Stimulated activated CD8-positive, alpha-beta memory T cell treated with anti-CD3 and anti-CD28 coated beads, Interleukin-4, amount 100 ng/mL, for 1 hour (primary cell): ENCODE results near the gene ERICH2.
"Not testable (repeated sequence)": the region's sequence is repeated elsewhere in the genome, so short reads cannot be mapped to it uniquely, and the experiment has no call there.

ENCODE experiments used
- DNase-seq, 2 donors: peaks; one replicate each; pipeline ENCODE4 v3.0.0-alpha.2; 2020; ENCODE audit warnings: low read depth in 2 of 2, low spot score in 1 of 2

The ERICH2 gene, protein sequence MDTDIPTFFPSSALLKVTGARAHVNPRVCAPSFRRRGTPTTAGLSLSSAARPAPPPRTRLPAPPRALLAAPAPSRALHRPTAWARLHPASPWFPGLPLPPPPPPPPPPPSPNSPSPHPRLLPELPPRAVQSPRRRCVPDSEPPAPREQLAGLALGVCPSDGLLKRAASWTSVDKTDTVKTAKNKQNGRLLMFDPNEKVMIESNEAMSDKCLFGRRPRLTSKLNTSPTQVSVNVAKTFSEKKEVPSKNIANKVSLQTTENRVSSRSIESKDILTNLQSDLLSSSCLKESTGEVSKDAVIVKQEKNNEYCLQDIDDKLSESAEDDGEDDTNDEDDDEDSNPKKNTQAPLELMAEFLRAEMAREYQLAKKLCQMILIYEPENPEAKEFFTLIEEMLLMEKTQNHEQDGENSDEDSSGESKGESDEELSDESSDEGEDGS

DNA sequence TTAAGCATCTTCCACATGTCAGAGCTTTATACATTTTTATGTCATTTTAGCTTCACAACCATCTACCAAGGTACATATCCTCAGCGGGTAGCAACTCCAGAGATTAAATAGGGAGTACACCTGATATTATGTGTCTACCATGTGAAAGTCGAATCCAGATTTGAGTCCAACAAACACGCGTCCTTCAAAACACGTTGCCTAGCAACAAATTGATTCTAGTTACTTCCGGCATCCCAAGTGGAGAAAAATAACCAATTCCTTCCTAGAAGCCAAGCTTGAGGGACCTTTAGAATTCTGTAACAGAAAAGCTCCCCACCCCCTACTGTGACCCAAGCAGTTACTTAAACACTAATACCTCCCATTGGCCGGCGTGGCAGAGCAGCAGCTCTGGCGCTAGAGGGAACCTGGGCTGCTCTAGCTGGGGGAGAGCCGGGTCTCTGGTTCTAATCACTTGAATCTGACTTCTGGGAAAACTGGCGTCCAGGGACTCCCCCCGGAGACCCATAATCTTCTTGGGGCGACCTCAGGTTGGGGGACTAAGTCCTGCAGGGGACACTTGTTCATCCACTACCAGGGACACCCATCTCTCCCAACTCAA lies at the start of gene ERICH2:
TSS of gene ERICH2 (plus strand) at position 371 of the 598 bp plus-strand sequence. CDS start 304 bp downstream, outside the sequence.
- DNase-seq, result no peak

DNA sequence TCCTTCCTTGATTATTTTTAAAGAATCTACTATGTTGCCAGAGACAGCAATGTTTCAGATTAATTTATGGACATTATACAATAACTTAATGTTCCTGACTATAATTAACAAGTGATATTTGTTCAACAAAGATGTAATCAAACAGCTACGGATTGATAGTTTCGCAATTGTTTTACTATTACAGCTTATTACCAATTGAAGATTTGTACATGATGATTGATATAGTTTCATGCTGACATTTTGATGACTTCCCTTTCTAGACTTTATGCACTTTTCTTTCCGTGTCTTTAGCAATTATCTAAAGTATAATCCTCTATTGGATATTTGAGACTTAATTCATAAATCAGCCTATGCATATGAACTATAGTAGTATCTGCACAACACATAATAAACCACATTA lies 48.5 kb upstream of the ERICH2 start:
- no peak for DNase-seq

DNA sequence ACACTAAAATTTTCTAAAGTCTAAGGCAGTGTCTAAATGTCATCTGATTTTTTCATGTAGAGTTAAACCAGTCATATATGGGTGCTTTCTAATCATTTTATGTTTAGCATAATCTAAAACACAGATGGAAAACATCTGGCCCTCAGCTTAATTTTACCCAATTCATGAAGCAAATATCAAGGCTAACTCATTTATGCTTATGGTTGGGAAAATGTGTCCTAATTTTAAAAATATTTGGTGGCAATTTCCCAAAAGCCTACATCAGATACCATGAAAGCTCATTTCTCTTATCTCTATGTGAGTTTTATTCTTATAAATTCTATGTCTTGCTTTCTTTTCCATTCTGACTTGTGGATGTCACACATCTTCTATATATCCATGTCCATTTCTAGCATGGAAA lies 47.9 kb upstream of the ERICH2 start:
- DNase-seq, result no peak

DNA sequence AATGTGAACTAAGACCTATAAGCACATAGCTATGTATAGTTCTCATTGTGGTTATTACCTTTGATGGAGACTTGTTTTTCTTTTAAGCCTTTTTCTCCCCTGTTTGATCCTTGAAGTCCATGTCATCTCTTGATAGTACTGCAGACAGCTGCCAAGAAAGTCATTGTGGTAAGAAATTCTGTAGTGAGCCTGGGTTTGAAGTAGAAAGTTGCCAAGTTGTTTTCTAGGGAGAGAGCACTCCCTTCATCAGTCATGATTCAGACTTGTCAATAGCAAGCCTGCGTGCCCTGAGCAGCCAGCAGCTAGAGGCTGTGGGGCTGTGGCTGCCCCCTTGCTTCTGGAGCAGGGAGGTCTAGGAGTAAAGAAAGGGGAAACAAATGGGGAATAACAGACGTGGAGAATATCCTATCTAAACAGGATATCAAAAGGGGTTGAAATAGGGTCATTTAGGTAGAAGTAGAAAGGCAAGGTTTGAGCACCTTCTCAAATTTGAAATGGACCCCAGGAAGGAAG lies 46.7 kb upstream of the ERICH2 start:
- DNase-seq, result no peak

DNA sequence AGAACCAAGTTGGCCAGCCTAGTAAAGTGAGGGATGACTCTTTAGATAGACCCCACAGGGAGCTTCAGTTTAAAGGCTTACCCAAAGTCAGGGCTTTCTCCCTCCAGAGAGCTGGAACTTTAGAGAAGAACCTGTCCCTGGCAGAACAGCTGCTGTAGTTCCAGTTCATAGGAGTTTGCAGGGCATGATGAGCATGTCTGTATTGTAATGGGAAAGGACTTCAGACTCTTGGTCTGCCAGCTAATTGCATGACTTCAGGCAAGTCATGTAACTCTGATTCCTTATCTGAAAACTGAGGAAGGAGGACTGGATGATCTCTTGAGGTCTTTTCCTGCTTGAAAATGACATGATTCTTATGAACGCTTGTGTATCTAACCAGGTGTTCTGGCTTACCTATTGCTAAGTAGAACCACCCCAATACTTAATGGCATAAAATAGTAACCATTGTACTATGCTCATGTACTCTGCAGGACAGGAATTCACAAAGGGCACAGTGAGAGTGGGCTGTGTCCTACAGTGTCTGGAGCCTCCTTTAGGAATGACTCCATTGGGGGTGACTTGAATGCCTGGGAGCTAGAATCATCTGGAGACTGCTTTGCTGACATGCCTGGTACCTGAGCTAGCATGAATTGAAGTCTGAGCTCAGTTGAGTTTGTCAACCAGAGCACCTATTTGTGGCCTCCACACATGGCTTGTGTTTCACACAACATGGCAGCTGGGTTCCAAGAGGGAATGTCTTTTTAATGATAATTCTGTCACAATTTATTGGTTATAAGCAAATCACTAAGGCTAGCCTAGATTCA lies 36.2 kb upstream of the ERICH2 start:
- DNase-seq, result no peak

DNA sequence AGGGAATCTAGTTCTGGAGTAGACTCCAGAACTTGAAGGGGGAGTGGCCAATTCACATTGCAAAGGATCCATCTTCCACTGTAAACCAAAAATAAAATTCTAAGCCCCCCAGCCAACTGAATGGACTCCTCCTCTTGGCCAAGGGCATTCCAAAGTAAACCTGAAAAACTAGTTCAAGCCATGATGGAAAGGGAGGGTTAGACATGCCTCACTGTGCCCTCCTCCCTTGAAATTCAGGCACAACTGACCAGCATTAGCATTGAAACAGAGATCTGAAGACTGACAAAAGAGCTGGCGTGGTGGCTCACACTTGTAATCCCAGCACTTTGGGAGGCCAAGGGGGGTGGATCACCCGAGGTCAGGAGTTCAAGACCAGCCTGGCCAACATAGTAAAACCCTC lies 35.6 kb upstream of the ERICH2 start:
- not testable (repeated sequence) for DNase-seq

DNA sequence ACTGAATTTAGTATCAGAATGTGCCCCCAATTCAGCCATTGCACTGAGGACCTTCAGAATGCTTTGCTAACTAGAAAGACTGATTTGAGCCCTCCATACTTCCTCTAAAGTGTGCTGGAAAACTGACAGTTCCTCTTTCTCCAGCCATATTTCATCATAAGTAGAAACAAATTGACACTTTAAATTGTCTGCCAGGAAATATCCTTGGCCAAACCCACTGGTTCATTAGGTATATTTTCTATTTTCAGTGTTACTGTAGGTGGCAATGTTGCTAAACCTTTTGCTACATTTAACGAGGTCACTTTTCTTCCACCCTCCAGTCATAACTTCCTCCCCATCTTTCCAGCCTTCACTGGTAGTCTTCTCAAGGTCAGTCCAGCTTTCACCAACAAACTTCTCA lies 33.5 kb upstream of the ERICH2 start:
- no peak for DNase-seq

DNA sequence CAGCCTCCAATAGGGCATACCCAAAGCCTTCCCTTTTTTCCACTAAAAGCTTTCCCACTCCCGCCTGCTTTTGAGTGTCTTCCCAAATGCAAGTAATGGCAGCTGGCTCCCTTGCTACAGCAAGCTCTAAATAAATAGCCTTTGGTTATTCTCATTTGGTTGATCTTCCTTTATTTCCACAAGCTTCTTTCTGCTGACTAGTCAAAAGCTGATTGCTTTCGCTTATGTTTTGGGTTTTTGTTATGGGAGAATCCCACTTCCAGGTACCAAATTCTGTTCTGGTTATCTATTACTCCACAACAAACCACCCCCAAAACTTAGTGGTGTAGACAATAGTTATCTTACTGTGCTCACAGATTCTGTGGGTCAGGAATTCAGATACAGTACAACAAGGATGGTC lies 32.8 kb upstream of the ERICH2 start:
- no peak for DNase-seq

DNA sequence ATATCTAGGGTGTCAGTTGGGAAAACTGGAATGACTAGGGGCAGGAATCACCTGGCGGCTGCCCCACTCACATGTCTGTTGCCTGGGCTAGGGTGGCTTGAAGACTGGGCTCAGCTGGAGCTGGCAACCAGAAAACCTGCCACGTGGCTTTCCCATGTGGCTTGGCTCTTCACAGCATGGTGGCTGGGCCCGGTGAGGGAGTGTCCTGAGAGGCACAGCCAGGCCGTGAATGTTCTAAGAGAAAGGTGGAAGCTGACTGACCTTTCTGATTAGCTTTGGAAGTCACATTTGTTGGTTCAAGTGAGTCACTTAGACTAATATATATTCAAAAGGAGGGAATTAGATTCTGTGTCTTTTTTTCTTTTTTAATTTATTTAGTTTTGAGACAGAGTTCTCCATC lies 32.4 kb upstream of the ERICH2 start:
- no peak for DNase-seq

DNA sequence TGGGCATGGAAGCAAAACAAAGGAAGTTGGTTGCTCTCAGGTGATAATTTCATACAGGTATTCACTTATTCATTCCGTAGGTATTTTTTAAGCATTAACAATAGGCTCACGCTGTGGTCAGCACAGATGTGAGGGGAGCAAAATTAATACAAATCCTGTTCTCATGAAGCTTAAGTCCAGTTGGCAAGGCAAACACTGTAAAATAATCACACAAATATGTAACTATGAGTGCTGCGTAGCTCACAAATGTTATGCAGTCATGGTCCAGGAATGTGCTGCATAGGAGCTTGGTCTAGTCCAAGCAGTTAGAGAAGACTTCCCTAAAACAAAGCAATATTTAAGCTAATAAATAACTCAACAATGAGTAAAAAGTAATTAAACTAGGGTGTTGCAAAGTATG lies 31.1 kb upstream of the ERICH2 start:
- no peak for DNase-seq

DNA sequence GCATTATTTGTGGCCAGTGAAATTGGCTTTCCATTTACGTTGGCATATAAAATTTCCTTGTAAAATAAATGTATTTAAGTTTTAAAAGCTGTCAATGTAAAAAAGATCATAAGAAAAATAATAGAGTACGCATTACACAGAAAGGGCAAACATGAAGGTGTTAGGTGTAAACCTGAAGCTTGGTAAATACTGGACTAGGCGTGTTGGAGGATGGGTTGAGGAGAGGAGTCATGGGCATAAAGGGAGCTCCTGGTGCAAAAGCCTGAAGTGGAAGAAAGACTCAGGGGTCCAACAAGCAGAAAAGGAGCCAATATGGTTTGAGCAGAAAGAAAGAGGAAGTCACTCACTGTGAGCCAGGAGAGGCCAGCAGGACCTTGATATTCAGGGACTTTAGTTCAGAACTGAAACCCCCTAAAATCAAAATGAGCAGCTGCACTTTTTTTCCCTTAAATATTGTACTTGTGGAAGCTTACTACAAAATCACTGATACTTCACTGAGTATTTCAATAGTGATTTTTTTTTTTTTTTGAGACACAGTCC lies 30.6 kb upstream of the ERICH2 start:
- no peak for DNase-seq

DNA sequence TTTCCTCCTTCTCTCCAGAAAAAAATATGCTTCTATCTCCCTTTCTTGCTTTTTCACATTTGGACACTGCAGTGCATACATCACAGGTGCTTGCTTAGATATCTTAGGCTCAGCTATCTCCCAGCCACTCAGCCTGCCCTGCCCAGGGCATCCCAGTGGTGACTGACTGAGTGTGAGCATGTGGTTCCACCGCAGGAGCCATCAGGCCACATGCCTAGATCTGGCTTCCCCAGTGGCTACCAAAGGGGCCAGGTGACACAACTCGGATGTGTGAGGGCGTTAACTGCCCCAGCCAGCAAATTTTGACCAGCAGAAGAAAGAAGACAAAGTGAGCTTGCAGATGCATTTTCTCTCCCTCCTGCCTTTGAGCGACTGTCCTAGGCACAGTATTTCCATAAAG lies 29.5 kb upstream of the ERICH2 start:
- DNase-seq, result no peak

DNA sequence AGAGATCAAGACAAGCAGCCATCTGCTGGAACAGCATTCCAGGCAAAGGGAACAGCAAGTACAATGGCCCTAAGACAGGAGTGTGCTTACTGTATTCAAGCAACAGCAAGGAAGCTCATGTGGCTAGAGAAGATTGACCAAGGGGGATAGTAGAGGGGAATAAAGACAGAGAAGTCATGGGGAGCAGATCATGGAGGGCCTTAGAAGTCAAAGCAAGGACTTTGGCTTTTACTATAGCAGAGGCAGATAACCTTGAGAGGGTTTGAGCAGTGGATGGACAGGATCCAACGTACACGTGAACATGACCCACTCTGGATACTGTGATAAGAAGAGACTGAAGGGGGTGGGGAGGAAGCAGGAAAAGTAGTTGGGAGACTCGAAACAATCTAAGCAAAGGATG lies 28.2 kb upstream of the ERICH2 start:
- no peak for DNase-seq

DNA sequence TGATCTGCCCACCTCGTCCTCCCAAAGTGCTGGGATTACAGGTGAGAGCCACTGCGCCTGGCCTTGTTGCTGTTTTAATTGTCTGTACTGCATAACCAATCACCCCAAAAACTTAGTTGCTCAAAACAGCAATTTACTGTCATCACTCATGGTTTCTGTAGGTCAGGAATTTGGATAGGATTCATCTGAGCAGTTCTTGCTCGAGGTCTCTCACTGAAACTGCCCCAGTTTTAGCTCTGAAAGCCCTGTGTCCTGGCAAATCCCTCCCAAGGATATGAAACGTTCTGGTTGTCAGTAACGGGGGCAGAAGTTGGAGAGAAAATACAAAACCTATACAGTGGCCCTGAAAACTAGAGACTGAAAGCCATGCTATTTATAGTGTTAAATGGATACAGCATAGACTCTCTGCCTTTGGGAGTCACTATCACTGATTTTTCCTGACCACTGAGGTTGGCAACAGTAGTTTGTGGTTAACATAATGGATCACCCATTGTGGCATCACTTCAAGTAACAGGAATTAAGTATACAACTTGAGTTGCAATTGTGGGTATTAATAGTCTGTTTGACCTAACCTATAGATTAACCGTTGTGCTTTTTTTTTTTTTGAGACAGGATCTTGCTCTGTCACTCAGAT lies 27.2 kb upstream of the ERICH2 start:
- no peak for DNase-seq

DNA sequence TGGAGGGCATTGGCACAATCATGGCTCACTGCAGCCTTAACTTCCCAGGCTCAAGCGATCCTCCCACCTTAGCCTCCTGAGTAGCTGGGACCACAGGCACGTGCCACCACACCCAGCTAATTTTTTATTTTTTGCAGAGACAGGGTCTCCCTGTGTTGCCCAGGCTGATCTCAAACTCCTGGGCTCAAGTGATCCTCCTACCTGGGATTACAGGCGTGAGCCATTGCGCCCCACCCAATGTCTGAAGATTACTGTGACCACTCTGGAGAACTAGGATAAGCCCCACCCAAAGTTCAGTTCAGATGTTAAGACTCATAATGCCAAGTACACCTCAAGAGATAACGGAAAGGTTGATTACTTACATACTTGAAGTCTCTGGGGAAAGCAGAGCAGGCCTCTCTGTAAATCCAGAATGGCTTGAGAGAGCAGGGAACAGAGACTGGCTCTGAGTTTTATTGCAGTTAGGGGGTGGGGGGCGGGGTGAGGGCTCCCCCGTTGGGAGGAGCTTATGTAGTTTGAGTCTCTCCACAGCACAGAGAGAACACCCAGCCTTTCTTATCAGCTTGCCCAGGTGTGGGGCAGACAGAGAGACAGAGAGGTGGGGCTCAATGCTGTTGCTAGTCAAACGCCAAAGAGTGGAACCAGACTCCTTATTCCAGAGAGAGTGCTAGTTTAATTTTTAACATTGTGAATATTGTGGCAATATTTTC lies 26.5 kb upstream of the ERICH2 start:
- DNase-seq, result no peak

DNA sequence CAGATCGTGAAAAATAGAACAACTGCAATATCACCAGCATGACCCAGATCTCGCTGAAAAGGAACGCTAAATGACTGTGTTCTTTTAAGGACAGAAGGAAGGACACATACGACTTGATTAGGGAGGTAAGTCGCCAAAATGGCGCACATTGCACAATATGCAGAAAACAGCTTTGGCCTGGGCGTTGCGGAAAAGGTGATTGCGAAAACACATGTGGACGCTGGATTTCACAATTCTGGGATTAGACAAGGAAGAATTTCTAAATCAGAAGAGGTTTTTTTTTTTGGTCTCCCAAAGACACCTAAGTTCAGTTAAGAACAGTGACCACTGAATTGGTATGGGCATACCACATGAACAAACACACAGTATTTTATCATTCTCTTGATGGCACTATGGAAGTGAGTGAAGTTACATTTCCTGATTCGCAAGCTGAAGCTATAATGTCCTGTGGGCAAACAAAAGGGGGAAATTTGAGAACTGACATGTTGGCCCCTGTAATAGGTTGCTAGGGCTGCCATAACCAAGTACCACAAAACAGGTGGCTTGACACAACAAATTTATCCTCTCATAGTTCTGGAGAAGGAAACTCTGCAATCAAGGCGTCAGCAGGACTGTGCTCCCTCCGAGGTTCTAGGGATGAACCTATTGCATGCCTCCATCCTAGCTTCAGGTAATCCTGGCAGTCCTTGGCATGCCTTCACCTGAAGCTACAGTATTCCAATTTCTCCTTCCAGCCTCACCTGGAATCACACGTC lies 25.8 kb upstream of the ERICH2 start:
- DNase-seq, result no peak

DNA sequence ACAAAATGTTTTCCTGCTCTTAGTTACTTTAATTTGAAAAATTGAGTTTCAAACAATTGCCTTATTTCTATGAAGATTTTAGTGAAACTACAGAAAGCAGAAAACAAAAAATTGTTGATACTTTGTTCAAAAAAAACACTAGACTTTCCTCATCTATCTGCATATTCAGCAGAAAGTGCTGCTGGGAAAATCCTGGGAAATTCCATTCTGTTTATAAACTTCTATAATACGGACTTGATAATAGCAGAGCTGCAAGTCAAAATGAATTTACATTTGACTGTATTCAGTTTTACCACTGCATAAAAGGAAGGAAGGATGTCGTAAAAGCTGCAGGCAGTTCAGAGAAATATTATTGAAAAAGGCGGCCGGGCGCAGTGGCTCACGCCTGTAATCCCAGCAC lies 24.9 kb upstream of the ERICH2 start:
- no peak for DNase-seq

DNA sequence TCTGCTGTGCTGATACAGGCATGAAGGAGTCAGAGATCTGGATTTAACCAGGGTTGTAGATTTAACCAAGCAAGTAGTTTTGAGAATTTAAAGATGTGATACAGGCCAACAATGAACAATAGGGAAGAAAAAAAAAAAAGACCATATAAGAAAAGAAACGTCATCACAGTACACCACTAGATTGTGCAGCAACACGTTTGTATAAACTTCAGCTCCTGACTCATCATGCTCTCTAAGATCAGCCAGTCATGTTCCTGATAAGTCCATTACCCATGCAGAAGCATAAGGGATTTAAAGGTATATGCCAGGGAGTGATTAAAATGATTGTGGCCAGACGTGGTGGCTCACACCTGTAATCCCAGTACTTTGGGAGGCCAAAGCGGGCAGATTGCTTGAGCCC lies 22.3 kb upstream of the ERICH2 start:
- no peak for DNase-seq

DNA sequence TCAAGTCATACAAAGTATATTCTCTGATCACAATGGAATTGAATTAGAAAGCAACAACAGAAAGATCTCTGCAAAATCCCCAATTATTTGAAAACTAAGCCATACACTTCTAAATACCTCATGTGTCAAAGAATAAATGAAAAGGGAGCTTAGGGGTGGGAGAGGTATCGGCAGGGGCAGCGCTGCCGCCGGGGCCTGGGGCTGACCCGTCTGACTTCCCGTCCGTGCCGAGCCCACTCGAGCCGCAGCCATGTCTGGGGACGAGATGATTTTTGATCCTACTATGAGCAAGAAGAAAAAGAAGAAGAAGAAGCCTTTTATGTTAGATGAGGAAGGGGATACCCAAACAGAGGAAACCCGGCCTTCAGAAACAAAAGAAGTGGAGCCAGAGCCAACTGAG lies 18.6 kb upstream of the ERICH2 start:
- DNase-seq, result not testable (repeated sequence)

DNA sequence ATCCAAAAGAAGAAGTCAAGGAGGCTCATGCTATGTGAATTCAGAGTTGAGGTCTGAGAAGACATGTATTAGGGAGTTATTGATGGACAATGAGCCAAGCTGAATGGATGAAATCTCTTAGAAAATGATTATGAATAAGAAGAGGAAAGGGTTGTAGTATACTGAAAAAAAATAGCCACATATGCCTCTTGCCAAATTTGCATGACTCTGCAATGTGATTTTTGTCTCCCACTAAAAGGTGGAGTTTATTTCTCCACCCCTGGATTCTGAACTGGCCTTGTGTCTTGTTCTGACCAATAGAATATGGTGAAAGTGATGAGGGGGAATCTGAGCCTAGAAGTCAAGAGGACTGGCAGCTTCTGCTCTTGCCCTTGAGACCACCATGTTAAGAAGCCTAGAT lies 8.6 kb upstream of the ERICH2 start:
- DNase-seq, result no peak
